Measurements from ENCODE around the gene DNAL4.

DNA sequence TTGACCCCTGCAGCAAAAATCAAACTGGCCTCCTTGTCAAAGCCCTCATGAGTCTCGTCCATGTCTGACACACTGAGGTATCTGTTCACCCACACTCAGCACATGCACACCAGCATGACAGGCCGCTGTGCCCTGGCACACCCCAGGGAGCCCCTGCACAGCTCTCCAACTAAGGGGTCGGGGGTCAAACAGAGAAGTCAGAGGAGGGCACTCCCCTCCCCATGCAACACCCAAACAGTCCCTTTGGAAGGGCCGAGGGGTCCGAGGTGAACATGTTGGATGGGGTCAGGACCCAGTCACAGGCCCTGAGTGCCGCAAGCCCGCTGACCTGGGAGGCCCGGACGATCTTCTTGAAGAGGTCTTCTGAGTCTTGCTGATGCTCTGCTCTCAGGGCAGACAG is 52.8 kb downstream of the DNAL4 start:
- TF ChIP-seq POLR2A (IDR thresholded peaks at IDR 0.05; ENCODE audit: low read length) (no peak), GATA1 (IDR thresholded peaks at IDR 0.05; ENCODE audit: low read depth, low read length) (no peak)
